ENCODE measurements around the gene SLC35D3.
"Not testable (repeated sequence)": the region's sequence is repeated elsewhere in the genome, so short reads cannot be mapped to it uniquely, and the experiment has no call there.

Gene SLC35D3

GRCh38 chr6:136921936-136922684 is at the start of gene SLC35D3:
Gene SLC35D3 (plus strand): TSS chr6:136922301. CDS start chr6:136922429, 128 bp downstream.
- no peak for DNase-seq

- DNase-seq, result no peak
Measured at GRCh38 chr6:136873748-136874147, 48.4 kb upstream of the SLC35D3 start.

- DNase-seq, result not testable (repeated sequence)
Measured at GRCh38 chr6:136876469-136876868, 45.6 kb upstream of the SLC35D3 start.

- DNase-seq, result no peak
Measured at GRCh38 chr6:136880748-136881460, 41.2 kb upstream of the SLC35D3 start.

- DNase-seq, result no peak
Measured at GRCh38 chr6:136886091-136886490, 36.0 kb upstream of the SLC35D3 start.

GRCh38 chr6:136887953-136888352 is 34.1 kb upstream of the SLC35D3 start:
- no peak for DNase-seq

- no peak for DNase-seq
Measured at GRCh38 chr6:136889271-136890193, 32.6 kb upstream of the SLC35D3 start.

GRCh38 chr6:136890194-136890839 is 31.8 kb upstream of the SLC35D3 start:
- DNase-seq, result no peak

GRCh38 chr6:136890986-136891385 is 31.1 kb upstream of the SLC35D3 start:
- no peak for DNase-seq

GRCh38 chr6:136893187-136893586 is 28.9 kb upstream of the SLC35D3 start:
- no peak for DNase-seq

- DNase-seq, result no peak
Measured at GRCh38 chr6:136895901-136896300, 26.2 kb upstream of the SLC35D3 start.

- DNase-seq, result no peak
Measured at GRCh38 chr6:136897071-136897470, 25.0 kb upstream of the SLC35D3 start.

GRCh38 chr6:136901212-136901784 is 20.8 kb upstream of the SLC35D3 start:
- DNase-seq, result no peak

- not testable (repeated sequence) for DNase-seq
Measured at GRCh38 chr6:136904477-136904876, 17.6 kb upstream of the SLC35D3 start.

GRCh38 chr6:136914947-136915346 is 7.2 kb upstream of the SLC35D3 start:
- DNase-seq, result no peak

- no peak for DNase-seq
Measured at GRCh38 chr6:136918706-136919105, 3.4 kb upstream of the SLC35D3 start.

GRCh38 chr6:136920216-136920615 is 1.9 kb upstream of the SLC35D3 start:
- DNase-seq, result no peak

GRCh38 chr6:136920671-136921380 is 1.3 kb upstream of the SLC35D3 start:
- DNase-seq, result no peak

GRCh38 chr6:136921381-136921935 is 643 bp upstream of the SLC35D3 start:
- DNase-seq, result peak; percentile 10

GRCh38 chr6:136922685-136923006 is 545 bp downstream of the SLC35D3 start:
- DNase-seq, result no peak
